Measurements from ENCODE around the gene KRTAP12-2. TPM values are rescaled to one million over a fixed set of nuclear protein-coding genes. Genes with fewer than 3 reads are reported as not detected.
"Not testable (repeated sequence)": the region's sequence is repeated elsewhere in the genome, so short reads cannot be mapped to it uniquely, and the experiment has no call there.

The KRTAP12-2 gene
- total RNA-seq, 1 experiment from 2014 or later: not detected

DNA sequence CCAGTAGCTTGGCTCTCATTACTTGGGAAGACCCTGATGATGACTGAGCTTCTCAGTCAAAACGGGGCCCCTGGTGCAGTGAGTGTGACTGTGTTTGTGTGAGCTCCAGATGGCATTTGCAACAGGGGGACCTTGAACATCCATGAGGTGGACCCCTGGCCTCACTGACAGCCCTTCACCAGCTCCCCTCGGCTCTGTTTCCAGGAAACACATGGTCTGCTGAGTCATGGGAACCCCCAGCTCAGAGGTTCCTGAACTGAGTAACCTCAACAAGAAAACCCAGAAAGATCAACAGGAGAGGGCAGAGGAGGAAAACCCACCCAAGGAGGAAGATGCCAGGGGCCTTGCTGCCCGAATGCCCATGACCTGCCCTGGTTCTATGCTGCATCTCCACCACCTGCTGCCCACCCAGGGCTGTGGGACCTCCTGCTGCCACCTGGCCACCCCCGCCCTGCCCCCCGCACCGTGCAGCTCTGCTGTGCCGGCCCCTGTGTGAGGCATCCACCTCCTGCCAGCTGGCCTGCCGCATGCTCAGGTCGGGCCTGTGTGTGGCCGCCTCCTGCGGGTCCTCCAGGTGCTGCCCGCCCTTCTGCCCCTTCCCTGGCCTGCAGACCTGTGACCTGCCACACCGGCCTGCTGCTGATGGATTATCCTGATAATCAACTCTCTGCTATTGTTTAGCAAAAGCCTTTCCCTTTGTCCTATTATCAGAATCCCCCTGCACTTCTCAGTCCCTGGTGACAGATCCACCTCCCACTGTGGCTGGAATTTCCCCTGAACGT lies 19.5 kb upstream of the KRTAP12-2 start:
- TF ChIP-seq, protein P1, sequence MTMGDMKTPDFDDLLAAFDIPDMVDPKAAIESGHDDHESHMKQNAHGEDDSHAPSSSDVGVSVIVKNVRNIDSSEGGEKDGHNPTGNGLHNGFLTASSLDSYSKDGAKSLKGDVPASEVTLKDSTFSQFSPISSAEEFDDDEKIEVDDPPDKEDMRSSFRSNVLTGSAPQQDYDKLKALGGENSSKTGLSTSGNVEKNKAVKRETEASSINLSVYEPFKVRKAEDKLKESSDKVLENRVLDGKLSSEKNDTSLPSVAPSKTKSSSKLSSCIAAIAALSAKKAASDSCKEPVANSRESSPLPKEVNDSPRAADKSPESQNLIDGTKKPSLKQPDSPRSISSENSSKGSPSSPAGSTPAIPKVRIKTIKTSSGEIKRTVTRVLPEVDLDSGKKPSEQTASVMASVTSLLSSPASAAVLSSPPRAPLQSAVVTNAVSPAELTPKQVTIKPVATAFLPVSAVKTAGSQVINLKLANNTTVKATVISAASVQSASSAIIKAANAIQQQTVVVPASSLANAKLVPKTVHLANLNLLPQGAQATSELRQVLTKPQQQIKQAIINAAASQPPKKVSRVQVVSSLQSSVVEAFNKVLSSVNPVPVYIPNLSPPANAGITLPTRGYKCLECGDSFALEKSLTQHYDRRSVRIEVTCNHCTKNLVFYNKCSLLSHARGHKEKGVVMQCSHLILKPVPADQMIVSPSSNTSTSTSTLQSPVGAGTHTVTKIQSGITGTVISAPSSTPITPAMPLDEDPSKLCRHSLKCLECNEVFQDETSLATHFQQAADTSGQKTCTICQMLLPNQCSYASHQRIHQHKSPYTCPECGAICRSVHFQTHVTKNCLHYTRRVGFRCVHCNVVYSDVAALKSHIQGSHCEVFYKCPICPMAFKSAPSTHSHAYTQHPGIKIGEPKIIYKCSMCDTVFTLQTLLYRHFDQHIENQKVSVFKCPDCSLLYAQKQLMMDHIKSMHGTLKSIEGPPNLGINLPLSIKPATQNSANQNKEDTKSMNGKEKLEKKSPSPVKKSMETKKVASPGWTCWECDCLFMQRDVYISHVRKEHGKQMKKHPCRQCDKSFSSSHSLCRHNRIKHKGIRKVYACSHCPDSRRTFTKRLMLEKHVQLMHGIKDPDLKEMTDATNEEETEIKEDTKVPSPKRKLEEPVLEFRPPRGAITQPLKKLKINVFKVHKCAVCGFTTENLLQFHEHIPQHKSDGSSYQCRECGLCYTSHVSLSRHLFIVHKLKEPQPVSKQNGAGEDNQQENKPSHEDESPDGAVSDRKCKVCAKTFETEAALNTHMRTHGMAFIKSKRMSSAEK (CRISPR knock-in tag; IDR thresholded peaks at IDR 0.05; ENCODE audit: borderline replicate concordance): no peak
- TF ChIP-seq, protein P2, sequence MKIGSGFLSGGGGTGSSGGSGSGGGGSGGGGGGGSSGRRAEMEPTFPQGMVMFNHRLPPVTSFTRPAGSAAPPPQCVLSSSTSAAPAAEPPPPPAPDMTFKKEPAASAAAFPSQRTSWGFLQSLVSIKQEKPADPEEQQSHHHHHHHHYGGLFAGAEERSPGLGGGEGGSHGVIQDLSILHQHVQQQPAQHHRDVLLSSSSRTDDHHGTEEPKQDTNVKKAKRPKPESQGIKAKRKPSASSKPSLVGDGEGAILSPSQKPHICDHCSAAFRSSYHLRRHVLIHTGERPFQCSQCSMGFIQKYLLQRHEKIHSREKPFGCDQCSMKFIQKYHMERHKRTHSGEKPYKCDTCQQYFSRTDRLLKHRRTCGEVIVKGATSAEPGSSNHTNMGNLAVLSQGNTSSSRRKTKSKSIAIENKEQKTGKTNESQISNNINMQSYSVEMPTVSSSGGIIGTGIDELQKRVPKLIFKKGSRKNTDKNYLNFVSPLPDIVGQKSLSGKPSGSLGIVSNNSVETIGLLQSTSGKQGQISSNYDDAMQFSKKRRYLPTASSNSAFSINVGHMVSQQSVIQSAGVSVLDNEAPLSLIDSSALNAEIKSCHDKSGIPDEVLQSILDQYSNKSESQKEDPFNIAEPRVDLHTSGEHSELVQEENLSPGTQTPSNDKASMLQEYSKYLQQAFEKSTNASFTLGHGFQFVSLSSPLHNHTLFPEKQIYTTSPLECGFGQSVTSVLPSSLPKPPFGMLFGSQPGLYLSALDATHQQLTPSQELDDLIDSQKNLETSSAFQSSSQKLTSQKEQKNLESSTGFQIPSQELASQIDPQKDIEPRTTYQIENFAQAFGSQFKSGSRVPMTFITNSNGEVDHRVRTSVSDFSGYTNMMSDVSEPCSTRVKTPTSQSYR (CRISPR knock-in tag; IDR thresholded peaks at IDR 0.05): no peak
- TF ChIP-seq CREM (CRISPR knock-in tag; IDR thresholded peaks at IDR 0.05) (no peak), FOXK1 (CRISPR knock-in tag; IDR thresholded peaks at IDR 0.05) (no peak), EMX1 (CRISPR knock-in tag; IDR thresholded peaks at IDR 0.05) (no peak), TEAD1 (CRISPR knock-in tag; IDR thresholded peaks at IDR 0.05) (peak; percentile 28; the same call in 1 of the 2 replicates), SOX15 (CRISPR knock-in tag; IDR thresholded peaks at IDR 0.05) (no peak)
- TF ChIP-seq, protein P3, sequence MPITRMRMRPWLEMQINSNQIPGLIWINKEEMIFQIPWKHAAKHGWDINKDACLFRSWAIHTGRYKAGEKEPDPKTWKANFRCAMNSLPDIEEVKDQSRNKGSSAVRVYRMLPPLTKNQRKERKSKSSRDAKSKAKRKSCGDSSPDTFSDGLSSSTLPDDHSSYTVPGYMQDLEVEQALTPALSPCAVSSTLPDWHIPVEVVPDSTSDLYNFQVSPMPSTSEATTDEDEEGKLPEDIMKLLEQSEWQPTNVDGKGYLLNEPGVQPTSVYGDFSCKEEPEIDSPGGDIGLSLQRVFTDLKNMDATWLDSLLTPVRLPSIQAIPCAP (CRISPR knock-in tag; IDR thresholded peaks at IDR 0.05): no peak
- 0 out of 2 replicates have a peak, but pooled peaks cover 3% of the 10 kb centered on the region for H3K36me3 Mint-ChIP-seq
- peaks cover 6% of the 10 kb centered on the region; the same call in 1 of the 2 replicates for H3K27me3 Mint-ChIP-seq (ENCODE audit: low read depth)
- H3K4me1 Mint-ChIP-seq: peaks cover 21% of the 10 kb centered on the region
- CTCF ChIA-PET: interaction anchor here (0.6 to 2.5 kb wide), 9 partner anchors 31 to 304 kb away, joined by 3 to 9 read pairs (median 4); partner anchors contain the start of gene KRTAP12-4
- no peak overlapping the region for H3K4me3 Mint-ChIP-seq
- peak overlapping the region; percentile 80; the same call in 1 of the 2 replicates for H3K27ac Mint-ChIP-seq
- DNase-seq (ENCODE audit: low spot score): no peak
- H3K9me3 Mint-ChIP-seq: no peaks in the 10 kb centered on the region
- peak; percentile 69 for ATAC-seq
- POLR2A ChIA-PET: no interaction called here

DNA sequence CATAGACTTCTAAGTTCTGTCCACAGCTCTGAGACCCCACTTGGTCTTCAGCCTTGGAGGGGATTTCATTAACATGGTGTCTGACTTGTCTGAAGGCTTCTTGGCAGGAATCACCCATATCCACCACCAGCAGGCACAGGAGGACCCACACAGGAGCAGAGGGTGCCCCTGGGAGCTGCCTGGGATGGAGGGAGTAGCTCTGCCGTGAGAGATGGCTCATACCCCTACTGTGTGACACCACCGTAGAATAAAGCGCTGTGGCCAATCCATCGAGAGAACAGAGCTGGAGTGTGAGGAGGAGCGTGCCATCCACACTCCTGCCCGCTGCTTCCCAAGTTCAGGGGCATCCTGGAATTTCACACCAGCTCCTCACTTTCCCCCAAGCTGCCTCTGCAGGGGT lies 18.3 kb upstream of the KRTAP12-2 start:
- DNase-seq (ENCODE audit: low spot score): not testable (repeated sequence)

DNA sequence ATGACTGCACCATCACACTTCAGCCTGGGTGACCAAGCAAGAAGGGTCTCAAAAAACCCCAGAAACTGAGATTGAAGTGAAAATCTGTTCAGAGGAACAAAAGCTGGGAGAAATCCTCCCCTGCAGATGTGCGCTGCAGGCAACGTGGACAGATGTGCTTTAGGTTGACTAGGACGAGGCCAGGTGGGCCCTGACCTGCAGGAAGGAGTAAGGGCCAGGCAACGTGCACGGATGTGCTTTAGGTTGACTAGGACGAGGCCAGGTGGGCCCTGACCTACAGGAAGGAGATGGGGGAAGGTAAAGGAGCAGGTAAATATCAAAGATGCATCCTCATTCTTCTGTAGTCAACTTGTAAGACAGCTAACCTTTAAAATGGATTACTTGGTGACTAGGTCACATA lies 17.8 kb upstream of the KRTAP12-2 start:
- Mint-ChIP-seq H3K36me3 (no peaks in the 10 kb centered on the region), H3K27ac (no peak overlapping the region), H3K4me1 (peaks cover 21% of the 10 kb centered on the region), H3K27me3 (ENCODE audit: low read depth) (peaks cover 6% of the 10 kb centered on the region; the same call in 1 of the 2 replicates), H3K4me3 (no peak overlapping the region), H3K9me3 (no peaks in the 10 kb centered on the region)
- ATAC-seq: no peak
- ChIA-PET POLR2A (no interaction called here), CTCF (no interaction called here)
- no peak for DNase-seq (ENCODE audit: low spot score)
- no peak for TF ChIP-seq SMAD4 (CRISPR knock-in tag; IDR thresholded peaks at IDR 0.05)
- TF ChIP-seq, protein P4, sequence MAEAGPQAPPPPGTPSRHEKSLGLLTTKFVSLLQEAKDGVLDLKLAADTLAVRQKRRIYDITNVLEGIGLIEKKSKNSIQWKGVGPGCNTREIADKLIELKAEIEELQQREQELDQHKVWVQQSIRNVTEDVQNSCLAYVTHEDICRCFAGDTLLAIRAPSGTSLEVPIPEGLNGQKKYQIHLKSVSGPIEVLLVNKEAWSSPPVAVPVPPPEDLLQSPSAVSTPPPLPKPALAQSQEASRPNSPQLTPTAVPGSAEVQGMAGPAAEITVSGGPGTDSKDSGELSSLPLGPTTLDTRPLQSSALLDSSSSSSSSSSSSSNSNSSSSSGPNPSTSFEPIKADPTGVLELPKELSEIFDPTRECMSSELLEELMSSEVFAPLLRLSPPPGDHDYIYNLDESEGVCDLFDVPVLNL (CRISPR knock-in tag; IDR thresholded peaks at IDR 0.05; ENCODE audit: borderline replicate concordance, low read depth): no peak
- no peak for TF ChIP-seq TEAD1 (CRISPR knock-in tag; IDR thresholded peaks at IDR 0.05)
- TF ChIP-seq, protein P5, sequence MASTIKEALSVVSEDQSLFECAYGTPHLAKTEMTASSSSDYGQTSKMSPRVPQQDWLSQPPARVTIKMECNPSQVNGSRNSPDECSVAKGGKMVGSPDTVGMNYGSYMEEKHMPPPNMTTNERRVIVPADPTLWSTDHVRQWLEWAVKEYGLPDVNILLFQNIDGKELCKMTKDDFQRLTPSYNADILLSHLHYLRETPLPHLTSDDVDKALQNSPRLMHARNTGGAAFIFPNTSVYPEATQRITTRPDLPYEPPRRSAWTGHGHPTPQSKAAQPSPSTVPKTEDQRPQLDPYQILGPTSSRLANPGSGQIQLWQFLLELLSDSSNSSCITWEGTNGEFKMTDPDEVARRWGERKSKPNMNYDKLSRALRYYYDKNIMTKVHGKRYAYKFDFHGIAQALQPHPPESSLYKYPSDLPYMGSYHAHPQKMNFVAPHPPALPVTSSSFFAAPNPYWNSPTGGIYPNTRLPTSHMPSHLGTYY (CRISPR knock-in tag; IDR thresholded peaks at IDR 0.05): no peak
- TF ChIP-seq ZNF671 (CRISPR knock-in tag; IDR thresholded peaks at IDR 0.05): no peak
- TF ChIP-seq, protein P6, sequence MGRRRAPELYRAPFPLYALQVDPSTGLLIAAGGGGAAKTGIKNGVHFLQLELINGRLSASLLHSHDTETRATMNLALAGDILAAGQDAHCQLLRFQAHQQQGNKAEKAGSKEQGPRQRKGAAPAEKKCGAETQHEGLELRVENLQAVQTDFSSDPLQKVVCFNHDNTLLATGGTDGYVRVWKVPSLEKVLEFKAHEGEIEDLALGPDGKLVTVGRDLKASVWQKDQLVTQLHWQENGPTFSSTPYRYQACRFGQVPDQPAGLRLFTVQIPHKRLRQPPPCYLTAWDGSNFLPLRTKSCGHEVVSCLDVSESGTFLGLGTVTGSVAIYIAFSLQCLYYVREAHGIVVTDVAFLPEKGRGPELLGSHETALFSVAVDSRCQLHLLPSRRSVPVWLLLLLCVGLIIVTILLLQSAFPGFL (CRISPR knock-in tag; IDR thresholded peaks at IDR 0.05; ENCODE audit: borderline replicate concordance): no peak
- TF ChIP-seq, protein P7, sequence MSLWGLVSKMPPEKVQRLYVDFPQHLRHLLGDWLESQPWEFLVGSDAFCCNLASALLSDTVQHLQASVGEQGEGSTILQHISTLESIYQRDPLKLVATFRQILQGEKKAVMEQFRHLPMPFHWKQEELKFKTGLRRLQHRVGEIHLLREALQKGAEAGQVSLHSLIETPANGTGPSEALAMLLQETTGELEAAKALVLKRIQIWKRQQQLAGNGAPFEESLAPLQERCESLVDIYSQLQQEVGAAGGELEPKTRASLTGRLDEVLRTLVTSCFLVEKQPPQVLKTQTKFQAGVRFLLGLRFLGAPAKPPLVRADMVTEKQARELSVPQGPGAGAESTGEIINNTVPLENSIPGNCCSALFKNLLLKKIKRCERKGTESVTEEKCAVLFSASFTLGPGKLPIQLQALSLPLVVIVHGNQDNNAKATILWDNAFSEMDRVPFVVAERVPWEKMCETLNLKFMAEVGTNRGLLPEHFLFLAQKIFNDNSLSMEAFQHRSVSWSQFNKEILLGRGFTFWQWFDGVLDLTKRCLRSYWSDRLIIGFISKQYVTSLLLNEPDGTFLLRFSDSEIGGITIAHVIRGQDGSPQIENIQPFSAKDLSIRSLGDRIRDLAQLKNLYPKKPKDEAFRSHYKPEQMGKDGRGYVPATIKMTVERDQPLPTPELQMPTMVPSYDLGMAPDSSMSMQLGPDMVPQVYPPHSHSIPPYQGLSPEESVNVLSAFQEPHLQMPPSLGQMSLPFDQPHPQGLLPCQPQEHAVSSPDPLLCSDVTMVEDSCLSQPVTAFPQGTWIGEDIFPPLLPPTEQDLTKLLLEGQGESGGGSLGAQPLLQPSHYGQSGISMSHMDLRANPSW (CRISPR knock-in tag; conservative IDR thresholded peaks at IDR 0.05; ENCODE audit: low read depth): no peak

More for the DNA sequence above, 18.3 kb upstream of the KRTAP12-2 start:
- H3K9me3 Mint-ChIP-seq; H3K27me3 Mint-ChIP-seq (ENCODE audit: low read depth); ATAC-seq; H3K27ac Mint-ChIP-seq; H3K36me3 Mint-ChIP-seq; POLR2A ChIA-PET; H3K4me3 Mint-ChIP-seq: not testable (repeated sequence)
- CTCF ChIA-PET: interaction anchor here (2.5 kb wide), 1 partner anchor 67 kb away, joined by 9 read pairs; no protein-coding TSS in a partner anchor
- peaks cover 21% of the 10 kb centered on the region for H3K4me1 Mint-ChIP-seq
